T-cell (primary cell): ENCODE measurements around the gene SERPINF2. TPM values are rescaled to one million over a fixed set of nuclear protein-coding genes. Genes with fewer than 3 reads are reported as not detected.

Experiments used
- ATAC-seq, 4 experiments: fragments of 200-7000 bp in 3 of 4; fragments of 150-1000 bp in 1 of 4; cut with Tn5 transposase; replicated peaks in 1 of 4; 1 replicate in 3 of 4; 2 replicates in 1 of 4; pipeline ENCODE4 v1.10.0; 2021; ENCODE audit warnings: moderate library complexity in 3 of 4, mild to moderate bottlenecking in 2 of 4, moderate number of reproducible peaks in 1 of 4
- CTCF ChIA-PET, 2 donors: fragments of 300-600 bp; sonication (Branson Sonifier 250); formaldehyde crosslinking; loops; one replicate each; lab custom pipeline; 2022; ENCODE audit warnings: antibody characterized with exemption in 2 of 2; lab: Charles Lee
- POLR2A ChIA-PET, 2 donors: fragments of 300-600 bp; sonication (Branson Sonifier 250); formaldehyde crosslinking; loops; one replicate each; lab custom pipeline; 2022; ENCODE audit warnings: antibody characterized with exemption in 2 of 2; lab: Charles Lee
- DNase-seq, 35 experiments: peaks; one replicate each; pipeline versions ENCODE4 v3.0.0 to v3.0.0-alpha.2; 2013 to 2023
- H3K27ac ChIP-seq: one replicate; pipeline ENCODE4 v1.5.1; 2013; ENCODE audit warnings: low read length
- H3K27me3 ChIP-seq, 2 experiments: replicated peaks in 1 of 2; 1 replicate in 1 of 2; 2 replicates in 1 of 2; pipeline versions ENCODE4 v1.6.1 to v1.7.0; 2013; ENCODE audit warnings: low read length in 1 of 2, mixed read lengths in 1 of 2; ENCODE audit not compliant: control insufficient read depth in 2 of 2, insufficient read depth in 2 of 2; ENCODE audit errors: extremely low read depth in 1 of 2
- H3K36me3 ChIP-seq, 2 donors: 1 replicate in 1 of 2; 2 replicates in 1 of 2; pipeline versions ENCODE4 v1.6.1 to v1.7.0; 2013; ENCODE audit warnings: low read length in 1 of 2; ENCODE audit not compliant: control insufficient read depth in 2 of 2, insufficient read depth in 1 of 2; ENCODE audit errors: extremely low read depth in 1 of 2
- H3K4me1 ChIP-seq, 2 experiments: 1 replicate in 1 of 2; 2 replicates in 1 of 2; pipeline versions ENCODE4 v1.6.1 to v1.7.0; 2013; ENCODE audit warnings: low read length in 2 of 2, mixed read lengths in 1 of 2; ENCODE audit not compliant: insufficient read depth in 2 of 2, control insufficient read depth in 1 of 2; ENCODE audit errors: extremely low read depth in 1 of 2
- H3K4me3 ChIP-seq, 2 donors: 1 replicate in 1 of 2; 2 replicates in 1 of 2; pipeline versions ENCODE4 v1.5.1 to v1.7.0; 2013; ENCODE audit warnings: mild to moderate bottlenecking in 2 of 2, low read length in 1 of 2, moderate library complexity in 1 of 2; ENCODE audit not compliant: control insufficient read depth in 1 of 2; ENCODE audit errors: extremely low read depth in 1 of 2
- H3K9me3 ChIP-seq: 2 replicates; pipeline ENCODE4 v1.7.0; 2013
- H3K27ac Mint-ChIP-seq, 2 donors: one replicate each; pipeline ENCODE4 v1.8.0; 2020 to 2021; ENCODE audit warnings: mild to moderate bottlenecking in 2 of 2, mixed read lengths in 2 of 2
- H3K27me3 Mint-ChIP-seq, 2 donors: one replicate each; pipeline ENCODE4 v1.8.0; 2021 to 2022; ENCODE audit warnings: mixed read lengths in 2 of 2
- H3K36me3 Mint-ChIP-seq: one replicate; pipeline ENCODE4 v1.8.0; 2021; ENCODE audit warnings: mixed read lengths
- H3K4me1 Mint-ChIP-seq, 3 donors: one replicate each; pipeline ENCODE4 v1.8.0; 2020 to 2022; ENCODE audit warnings: mixed read lengths in 3 of 3, mild to moderate bottlenecking in 1 of 3
- H3K4me3 Mint-ChIP-seq, 3 donors: one replicate each; pipeline ENCODE4 v1.8.0; 2020 to 2022; ENCODE audit warnings: mild to moderate bottlenecking in 3 of 3, mixed read lengths in 3 of 3, moderate library complexity in 3 of 3
- H3K9me3 Mint-ChIP-seq, 3 donors: one replicate each; pipeline ENCODE4 v1.8.0; 2020 to 2022; ENCODE audit warnings: mixed read lengths in 3 of 3
- WGBS: methylation state at CpG from one replicate; pipeline ENCODE4 v1.1.5; 2013; ENCODE audit warnings: missing lambda C conversion rate; ENCODE audit not compliant: insufficient coverage; 5-methylcytosine and 5-hydroxymethylcytosine counted together
- total RNA-seq, 35 experiments: library from RNA in 6 of 35; stranded (reverse) in 6 of 35; fragments of 120-200 nt in 1 of 35; gene quantifications; one replicate each; pipeline versions ENCODE4 v1.2.1 to v1.2.4 and lab custom pipeline; 2013 to 2026

Gene SERPINF2
- total RNA-seq, 5 donors from 2014 or later (not counting 1 experiment from before 2014, with no cell fraction given), result 0.86 to 2.9 (median 1.4) TPM

DNA sequence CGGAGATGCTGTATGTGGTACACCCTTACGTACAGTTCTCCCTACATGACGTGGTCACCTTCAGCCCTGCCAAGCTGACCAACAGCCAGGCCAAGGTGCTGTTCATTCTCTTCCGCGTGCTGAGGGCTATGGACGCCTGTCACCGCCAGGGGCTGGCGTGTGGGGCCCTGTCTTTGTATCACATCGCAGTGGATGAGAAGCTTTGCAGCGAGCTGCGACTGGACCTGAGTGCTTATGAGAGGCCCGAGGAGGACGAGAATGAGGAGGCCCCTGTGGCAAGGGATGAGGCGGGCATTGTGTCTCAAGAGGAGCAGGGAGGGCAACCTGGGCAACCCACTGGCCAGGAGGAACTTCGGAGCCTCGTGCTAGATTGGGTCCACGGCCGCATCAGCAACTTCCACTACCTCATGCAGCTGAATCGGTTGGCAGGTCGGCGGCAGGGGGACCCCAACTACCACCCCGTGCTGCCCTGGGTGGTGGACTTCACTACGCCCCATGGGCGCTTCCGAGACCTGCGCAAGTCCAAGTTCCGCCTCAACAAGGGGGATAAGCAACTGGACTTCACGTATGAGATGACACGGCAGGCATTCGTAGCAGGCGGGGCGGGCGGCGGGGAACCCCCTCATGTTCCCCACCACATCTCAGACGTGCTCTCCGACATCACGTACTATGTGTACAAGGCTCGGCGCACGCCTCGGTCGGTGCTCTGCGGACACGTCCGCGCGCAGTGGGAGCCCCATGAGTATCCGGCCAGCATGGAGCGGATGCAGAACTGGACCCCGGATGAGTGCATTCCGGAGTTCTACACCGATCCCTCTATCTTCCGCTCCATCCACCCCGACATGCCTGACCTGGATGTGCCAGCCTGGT is 16.8 kb upstream of the SERPINF2 start:
- H3K36me3 ChIP-seq, result peaks cover 17 to 38% of the 10 kb centered on the region in 2 donors
- Mint-ChIP-seq H3K4me3 (peak overlapping the region; percentile 75 to 82 (median 76)), H3K9me3 (no peaks in the 10 kb centered on the region), H3K27ac (peak overlapping the region; percentile 44 to 66), H3K27me3 (no peaks in the 10 kb centered on the region), H3K4me1 (peaks cover 35 to 52% (median 50%) of the 10 kb centered on the region in 3 donors), H3K36me3 (peaks cover 14% of the 10 kb centered on the region)
- H3K4me3 ChIP-seq, result peak overlapping the region; percentile 54 to 61
- ChIA-PET CTCF (interaction anchor here in 1 of 2 donors (0.6 kb wide), 1 partner anchor 40 kb away, joined by 8 read pairs; no protein-coding TSS in a partner anchor), POLR2A (no interaction called here)
- peaks cover 21 to 78% of the 10 kb centered on the region in 2 experiments for H3K4me1 ChIP-seq
- no peak overlapping the region for H3K27ac ChIP-seq
- H3K9me3 ChIP-seq, result no peaks in the 10 kb centered on the region
- WGBS, result 94% methylated on average over 49 of the region's 54 CpGs
- H3K27me3 ChIP-seq, result no peaks in the 10 kb centered on the region
- no peak for DNase-seq
- ATAC-seq, result no peak

- no peaks in the 10 kb centered on the region for H3K27me3 ChIP-seq
- 98% methylated on average over 14 of the region's 18 CpGs for WGBS
- DNase-seq (no peak), ATAC-seq (no peak)
- CTCF ChIA-PET, result no interaction called here
- POLR2A ChIA-PET, result no interaction called here
- Mint-ChIP-seq H3K9me3 (no peaks in the 10 kb centered on the region), H3K27me3 (no peaks in the 10 kb centered on the region), H3K27ac (no peak overlapping the region), H3K4me3 (peak overlapping the region in 2 of 3 donors; percentile 36 to 82), H3K36me3 (peaks cover 14% of the 10 kb centered on the region), H3K4me1 (peaks cover 33 to 50% (median 48%) of the 10 kb centered on the region in 3 donors)
- H3K4me1 ChIP-seq, result peaks cover 20 to 73% of the 10 kb centered on the region in 2 experiments
- no peak overlapping the region for H3K4me3 ChIP-seq
- H3K36me3 ChIP-seq, result peaks cover 20 to 41% of the 10 kb centered on the region in 2 donors
- H3K9me3 ChIP-seq, result no peaks in the 10 kb centered on the region
- H3K27ac ChIP-seq, result no peak overlapping the region
Measured at GRCh38 chr17:1726626-1727257, 15.9 kb upstream of the SERPINF2 start.

DNA sequence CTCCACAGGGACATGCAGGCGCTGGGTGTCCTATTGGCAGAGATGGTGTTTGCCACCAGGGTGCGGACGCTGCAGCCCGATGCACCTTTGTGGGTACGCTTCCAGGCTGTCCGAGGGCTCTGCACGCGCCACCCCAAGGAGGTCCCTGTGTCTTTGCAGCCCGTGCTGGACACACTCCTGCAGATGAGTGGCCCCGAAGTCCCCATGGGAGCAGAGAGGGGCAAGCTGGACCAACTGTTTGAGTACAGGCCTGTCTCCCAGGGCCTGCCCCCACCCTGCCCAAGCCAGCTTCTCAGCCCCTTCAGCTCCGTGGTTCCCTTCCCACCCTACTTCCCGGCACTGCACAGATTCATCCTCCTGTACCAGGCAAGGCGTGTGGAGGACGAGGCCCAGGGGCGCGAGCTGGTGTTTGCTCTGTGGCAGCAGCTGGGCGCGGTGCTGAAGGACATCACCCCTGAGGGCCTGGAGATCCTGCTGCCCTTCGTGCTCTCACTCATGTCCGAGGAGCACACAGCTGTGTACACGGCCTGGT is 15.3 kb upstream of the SERPINF2 start:
- Histone ChIP-seq H3K4me1 (peaks cover 18 to 70% of the 10 kb centered on the region in 2 experiments), H3K27ac (no peak overlapping the region), H3K27me3 (no peaks in the 10 kb centered on the region), H3K36me3 (peaks cover 20 to 41% of the 10 kb centered on the region in 2 donors), H3K4me3 (no peak overlapping the region), H3K9me3 (no peaks in the 10 kb centered on the region)
- CTCF ChIA-PET, result no interaction called here
- Mint-ChIP-seq H3K4me1 (peaks cover 33 to 48% (median 46%) of the 10 kb centered on the region in 3 donors), H3K9me3 (no peaks in the 10 kb centered on the region), H3K4me3 (peak overlapping the region in 1 of 3 donors; percentile 9), H3K27me3 (no peaks in the 10 kb centered on the region), H3K27ac (no peak overlapping the region), H3K36me3 (peaks cover 14% of the 10 kb centered on the region)
- 98% methylated on average over 21 of the region's 21 CpGs for WGBS
- no peak for ATAC-seq
- POLR2A ChIA-PET, result no interaction called here
- no peak for DNase-seq

GRCh38 chr17:1727876-1728630 is 14.6 kb upstream of the SERPINF2 start:
- Histone ChIP-seq H3K27me3 (no peaks in the 10 kb centered on the region), H3K4me1 (peaks cover 17 to 62% of the 10 kb centered on the region in 2 experiments), H3K4me3 (no peak overlapping the region), H3K9me3 (no peaks in the 10 kb centered on the region), H3K36me3 (peaks cover 20 to 48% of the 10 kb centered on the region in 2 donors), H3K27ac (no peak overlapping the region)
- CTCF ChIA-PET, result no interaction called here
- no peaks in the 10 kb centered on the region for H3K9me3 Mint-ChIP-seq
- ATAC-seq, result no peak
- no peak for DNase-seq
- no peak overlapping the region for H3K27ac Mint-ChIP-seq
- H3K4me3 Mint-ChIP-seq, result peak overlapping the region in 1 of 3 donors; percentile 12
- peaks cover 16% of the 10 kb centered on the region for H3K36me3 Mint-ChIP-seq
- POLR2A ChIA-PET, result interaction anchor here (0.5 to 0.6 kb wide), 2 partner anchors 96 to 398 kb away, joined by 3 to 4 read pairs; no protein-coding TSS in a partner anchor
- H3K27me3 Mint-ChIP-seq, result no peaks in the 10 kb centered on the region
- WGBS, result 97% methylated on average over 27 of the region's 28 CpGs
- H3K4me1 Mint-ChIP-seq, result peaks cover 26 to 41% (median 40%) of the 10 kb centered on the region in 3 donors

DNA sequence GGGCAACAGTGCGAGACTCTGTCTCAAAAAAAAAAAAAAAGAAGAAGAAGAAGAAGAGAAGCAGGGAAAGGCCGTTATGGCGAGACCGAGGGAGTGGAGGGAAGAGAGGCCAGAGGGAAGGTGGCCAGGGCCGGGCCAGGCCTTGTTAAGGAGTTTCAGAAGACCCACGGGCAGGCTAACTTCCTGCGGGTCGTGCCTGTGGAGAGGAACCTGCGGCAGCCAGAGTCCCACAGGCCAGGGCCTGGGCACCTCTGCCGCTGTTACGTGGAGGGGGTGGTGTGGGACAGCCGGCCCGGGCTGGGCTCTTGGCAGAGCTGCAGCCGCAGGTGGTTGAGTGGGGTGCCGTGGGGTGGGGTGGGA is 12.7 kb upstream of the SERPINF2 start:
- peaks cover 20 to 63% of the 10 kb centered on the region in 2 donors for H3K36me3 ChIP-seq
- Mint-ChIP-seq H3K4me3 (no peak overlapping the region), H3K27ac (no peak overlapping the region), H3K36me3 (peaks cover 21% of the 10 kb centered on the region), H3K27me3 (no peaks in the 10 kb centered on the region), H3K9me3 (no peaks in the 10 kb centered on the region), H3K4me1 (peaks cover 18 to 37% (median 34%) of the 10 kb centered on the region in 3 donors)
- no peaks in the 10 kb centered on the region for H3K27me3 ChIP-seq
- H3K4me3 ChIP-seq, result no peak overlapping the region
- no peak for DNase-seq
- CTCF ChIA-PET, result no interaction called here
- H3K4me1 ChIP-seq, result peaks cover 10 to 48% of the 10 kb centered on the region in 2 experiments
- no peak for ATAC-seq
- POLR2A ChIA-PET, result no interaction called here
- no peak overlapping the region for H3K27ac ChIP-seq
- 97% methylated on average over 13 of the region's 15 CpGs for WGBS
- H3K9me3 ChIP-seq, result no peaks in the 10 kb centered on the region
